Activated CD8-positive, alpha-beta memory T cell treated with anti-CD3 and anti-CD28 coated beads, Interleukin-2, amount 50 U/mL, for 48 hours (primary cell): ENCODE data around the gene KIRREL3.
A peak's percentile ranks its signal among the peaks of the same experiment; 100 is the strongest.

Experiments
- DNase-seq: peaks from one replicate; pipeline ENCODE4 v3.0.0-alpha.2; 2020

The KIRREL3 gene

DNA sequence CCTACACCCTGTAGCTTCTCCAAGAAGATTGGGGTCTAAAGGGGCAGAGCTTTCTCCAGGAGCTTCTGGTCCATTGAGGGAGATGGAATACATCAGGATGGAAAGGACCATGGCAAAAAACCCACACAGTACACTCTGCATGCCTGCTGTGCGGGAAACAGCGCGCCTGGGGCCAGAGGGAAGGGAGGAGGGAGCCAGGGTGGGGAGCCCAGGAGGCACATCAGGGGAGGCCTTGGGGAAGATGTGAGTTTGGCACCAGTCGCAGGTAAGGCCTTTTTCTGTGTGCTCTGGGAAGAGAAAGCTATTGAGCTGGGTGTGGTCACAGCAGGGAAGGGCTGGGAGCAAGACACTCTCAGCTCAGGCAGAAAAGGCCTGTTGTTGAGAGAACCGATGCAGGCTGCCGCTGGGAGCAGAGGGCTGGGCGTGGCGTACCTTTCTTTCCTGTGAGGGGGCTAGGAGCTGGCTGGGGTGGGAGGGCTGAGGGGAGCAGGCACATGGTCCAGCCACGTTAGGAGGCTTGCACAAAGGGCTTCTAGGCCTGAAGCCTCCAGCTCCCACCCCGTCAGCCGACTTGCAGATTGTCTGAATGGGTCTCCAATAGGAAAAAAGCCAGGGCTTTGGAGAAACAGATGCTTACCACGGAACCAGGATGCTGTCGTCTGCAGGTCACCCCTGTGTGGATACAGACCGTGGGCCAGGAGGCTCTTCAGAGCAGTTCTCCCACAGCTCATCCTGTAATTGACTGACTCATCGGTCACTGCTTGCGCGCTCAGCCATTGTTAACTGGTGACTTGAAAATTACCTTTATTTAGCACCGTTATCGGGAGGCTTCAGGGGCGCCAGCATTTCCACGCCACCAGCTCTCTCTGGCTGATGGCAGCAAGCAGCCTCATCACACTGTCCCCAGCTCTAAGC is 407.8 kb downstream of the KIRREL3 start:
- DNase-seq, result no peak

DNA sequence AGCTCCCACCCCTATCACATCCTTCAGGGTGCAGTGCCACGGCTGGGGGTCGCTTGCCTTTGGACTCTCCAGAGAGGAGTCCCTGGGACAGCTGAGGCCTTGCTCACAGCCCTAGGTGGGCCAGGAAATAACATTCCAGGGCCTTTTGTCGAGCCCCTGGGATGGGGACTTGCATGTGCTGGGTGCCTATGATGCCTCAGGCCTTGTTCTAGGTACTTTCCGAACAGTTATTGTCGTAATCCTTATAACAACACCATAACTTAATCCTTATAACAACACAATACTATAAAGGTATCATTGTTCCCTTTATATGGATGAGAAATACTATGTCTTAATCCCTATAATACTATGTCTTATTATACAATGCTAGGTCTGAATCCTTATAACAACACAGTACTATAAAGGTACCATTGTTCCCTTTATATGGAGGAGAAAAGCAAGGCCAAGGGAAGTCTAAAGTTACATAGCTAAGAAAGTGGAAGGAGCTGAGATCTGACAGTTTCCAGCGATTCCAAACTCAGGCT is 408.5 kb downstream of the KIRREL3 start:
- no peak for DNase-seq

DNA sequence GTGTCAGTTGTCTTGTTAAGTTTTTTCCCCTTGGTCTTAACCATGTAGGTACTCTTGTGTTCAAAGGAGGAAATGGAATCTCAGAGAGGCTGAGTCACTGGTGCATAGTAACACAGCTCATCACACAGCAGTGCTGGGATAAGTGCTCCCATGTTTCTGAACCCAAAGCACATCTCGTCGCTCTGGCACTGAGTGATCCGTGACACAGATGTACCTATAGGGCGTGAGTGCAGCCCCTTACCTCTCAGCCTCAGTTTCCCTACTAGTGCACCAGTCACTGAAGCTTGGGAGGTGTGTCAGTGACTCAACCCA is 411.1 kb downstream of the KIRREL3 start:
- DNase-seq, result no peak

DNA sequence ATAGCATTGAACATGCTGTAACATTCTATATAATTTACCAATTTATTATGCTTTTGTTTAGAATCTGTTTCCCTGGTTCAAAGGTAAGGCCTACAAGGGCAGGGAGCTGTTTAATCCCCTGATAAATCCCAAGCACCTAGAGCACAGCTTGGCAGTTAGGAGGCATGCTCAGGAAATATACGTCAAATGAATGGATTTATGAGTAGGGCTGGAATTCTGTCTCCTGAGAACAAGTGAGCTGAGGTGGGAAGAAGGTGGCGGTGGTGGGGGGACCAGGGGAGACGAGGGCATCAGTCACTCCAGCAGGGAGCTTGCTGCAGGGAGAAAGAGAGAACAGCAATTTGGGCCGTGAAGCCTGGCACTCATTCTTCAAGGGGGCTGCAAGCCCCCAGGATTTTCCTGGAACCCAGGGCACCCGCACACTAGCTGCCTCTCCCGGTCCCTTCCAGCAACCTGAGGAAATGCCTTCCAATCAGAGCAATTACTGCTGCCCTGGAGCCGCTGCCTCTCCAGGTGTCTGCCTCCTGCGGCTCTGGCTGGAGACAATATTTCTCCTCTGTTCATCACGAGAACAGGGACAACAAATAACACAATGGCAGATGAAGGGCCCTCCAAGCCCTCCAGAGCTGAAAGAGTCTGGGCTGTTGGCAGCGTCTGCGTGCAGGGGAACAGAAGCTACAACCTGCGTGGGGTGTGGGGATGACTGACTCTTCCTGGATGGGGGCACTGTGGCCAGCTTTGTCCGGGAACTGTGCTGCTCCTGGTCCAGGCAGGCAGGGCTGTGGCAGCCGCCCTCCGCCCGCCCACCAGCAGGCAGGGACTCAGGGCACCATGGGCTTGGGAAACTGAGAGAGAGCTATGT is 411.7 kb downstream of the KIRREL3 start:
- DNase-seq, result no peak

DNA sequence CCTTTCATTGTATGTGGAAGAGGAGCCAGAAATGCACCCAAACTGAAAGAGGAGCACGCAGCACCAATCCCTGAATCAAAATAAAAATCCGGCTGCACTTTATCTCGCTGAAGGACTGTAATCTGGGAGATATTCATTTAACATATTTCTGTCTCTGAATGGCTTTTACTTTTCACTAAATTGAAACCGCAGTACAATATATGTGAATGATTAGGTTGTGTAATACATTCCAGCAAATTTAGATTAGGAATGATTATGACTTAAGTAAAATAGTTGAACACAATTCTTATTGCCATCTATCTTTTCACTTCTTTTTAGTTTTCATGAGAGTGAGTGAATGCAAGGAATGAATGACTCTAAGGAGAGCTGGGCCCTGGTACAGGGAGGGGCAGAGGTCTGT is 413.0 kb downstream of the KIRREL3 start:
- no peak for DNase-seq

DNA sequence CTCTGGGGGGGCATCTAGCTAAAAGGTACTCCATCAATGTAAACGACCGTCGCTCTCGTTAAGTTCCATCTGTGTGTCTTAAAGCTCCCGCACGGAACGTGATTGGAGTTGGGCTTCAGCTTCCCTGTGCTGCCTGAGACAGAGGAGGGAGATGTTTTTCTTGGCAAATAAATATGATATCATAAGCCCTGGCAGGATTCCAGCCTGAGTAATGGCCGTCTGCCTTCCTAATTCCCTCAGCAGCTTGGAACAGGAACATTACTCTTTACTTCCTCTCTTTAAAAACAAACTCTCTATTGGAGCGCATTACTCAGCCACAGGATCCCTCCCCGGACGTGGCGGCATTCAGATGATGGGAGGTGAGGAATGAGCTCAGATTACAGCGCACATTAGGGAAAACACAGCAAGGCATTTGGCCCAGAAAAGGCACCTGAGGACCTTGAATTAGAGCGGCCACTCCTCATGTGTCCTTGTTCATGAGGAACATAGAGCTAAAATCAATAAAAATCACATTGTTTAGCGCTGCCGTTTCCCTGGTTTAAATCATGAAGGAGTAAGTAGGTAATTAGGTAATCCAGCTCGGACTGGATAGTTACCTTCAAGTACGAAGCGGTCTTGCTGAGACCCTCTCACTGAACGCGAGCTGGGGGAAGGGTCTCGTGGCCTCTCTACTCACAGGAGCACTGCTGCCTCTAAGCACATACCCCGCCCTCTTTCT is 414.6 kb downstream of the KIRREL3 start:
- no peak for DNase-seq

DNA sequence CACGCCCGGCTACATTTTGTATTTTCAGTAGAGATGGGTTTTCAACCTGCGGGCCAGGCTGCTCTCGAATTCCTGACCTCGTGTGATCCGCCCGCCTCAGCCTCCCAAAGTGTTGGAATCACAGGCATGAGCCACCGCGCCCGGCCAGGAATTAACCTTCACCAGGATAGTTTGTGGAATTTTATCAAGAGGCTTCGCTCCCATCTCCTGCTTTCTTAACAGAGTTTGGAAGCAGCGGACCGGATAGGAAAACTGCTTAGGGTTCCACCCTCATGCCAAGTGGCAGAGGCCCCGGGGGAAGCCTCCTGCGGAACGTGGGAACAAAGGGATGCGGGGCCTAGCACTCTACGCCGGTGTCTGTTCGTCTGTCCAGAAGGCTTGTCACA is 415.2 kb downstream of the KIRREL3 start:
- no peak for DNase-seq

DNA sequence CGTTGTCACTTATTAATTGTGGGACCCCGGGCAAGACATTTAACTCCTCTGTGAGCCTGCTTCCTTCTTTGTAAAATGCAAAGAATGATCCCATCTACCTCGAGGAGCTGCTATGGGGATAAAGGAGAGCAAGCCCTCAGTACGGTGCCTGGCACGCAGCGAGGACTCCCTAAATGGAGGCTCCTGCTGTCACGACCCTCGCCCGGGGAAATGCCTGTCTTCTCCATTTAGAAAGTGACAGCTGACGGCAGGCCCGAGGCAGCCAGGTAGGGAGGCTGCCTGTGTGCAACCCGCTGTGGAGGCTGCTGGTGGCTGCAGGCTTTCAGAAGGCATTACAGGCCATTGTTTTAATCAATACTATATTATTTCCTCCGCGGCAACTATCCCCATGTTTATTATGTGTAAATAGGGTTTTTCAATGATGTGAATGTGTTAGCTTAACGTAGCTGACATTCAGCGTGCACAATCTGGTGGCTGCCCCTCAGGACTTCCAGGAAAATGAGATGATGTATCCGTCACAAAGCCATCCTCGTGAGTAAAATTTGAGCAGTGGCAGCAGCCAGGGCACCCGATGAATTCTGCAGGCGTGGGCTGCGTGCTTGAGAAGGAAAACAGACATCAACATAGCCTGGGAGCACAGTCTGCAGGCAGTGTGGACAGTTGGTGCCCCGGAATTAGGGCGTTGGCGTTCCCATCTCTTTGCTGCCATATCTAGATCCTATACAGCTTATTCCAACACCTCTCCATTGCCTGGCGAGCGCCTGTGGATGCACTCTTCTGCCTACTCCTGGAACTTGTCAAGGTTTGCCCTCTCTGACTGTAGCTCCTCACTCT is 416.8 kb downstream of the KIRREL3 start:
- no peak for DNase-seq

DNA sequence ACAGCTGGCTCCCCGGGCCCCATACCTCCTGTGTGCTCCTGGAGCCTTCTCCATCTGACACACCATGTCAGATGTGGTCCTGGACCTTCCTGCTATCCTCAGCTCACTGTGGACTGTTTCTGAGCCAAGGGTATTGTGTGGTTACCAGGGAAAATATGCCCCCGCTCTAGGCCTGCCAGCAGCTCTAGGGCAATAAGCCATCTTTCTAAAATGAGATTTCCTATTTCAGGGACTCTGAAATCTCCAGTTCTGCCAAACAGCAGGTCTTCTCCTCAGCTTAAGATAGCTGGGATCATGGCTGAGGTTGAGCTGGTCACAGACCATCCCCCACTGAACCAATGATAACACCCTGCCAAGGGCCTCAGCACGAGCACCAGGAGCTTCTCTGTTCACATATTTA is 417.5 kb downstream of the KIRREL3 start:
- no peak for DNase-seq

DNA sequence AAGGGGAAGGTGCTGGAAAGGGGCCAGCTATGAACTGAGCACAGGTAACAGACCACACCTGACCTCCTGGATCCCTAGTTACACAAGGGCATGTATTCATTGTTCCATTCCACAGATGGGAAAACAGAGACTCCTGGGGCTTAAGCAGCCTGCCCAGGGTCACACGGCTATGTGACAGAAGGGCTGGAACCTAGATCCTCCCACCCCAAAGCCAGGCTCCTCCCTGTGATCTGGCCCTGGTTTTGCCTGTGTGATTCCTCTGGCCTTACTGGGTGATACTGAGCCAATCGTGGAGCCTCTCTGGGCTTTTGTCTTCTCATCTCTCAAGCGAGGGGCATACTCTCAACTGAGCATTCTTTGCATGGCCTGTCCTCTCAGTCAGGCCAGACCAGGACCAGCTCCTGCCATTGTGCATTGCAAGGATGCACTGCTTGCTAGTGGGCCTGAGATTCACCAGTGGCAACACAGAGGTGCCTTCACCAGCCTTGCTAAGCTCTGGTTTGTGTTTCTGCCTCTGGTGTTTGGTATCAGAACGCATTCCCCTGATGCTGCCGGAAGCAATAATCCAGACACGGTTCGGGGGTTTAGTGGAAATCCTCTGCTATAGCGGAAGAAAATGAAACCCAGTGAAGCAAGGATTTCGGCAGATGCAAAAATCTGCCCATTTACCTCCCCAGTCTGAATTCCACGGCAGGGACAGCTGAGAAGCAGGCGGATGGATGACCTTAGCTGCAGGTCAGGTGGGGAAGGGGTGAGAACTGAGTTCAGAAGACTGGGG is 418.5 kb downstream of the KIRREL3 start:
- no peak for DNase-seq

DNA sequence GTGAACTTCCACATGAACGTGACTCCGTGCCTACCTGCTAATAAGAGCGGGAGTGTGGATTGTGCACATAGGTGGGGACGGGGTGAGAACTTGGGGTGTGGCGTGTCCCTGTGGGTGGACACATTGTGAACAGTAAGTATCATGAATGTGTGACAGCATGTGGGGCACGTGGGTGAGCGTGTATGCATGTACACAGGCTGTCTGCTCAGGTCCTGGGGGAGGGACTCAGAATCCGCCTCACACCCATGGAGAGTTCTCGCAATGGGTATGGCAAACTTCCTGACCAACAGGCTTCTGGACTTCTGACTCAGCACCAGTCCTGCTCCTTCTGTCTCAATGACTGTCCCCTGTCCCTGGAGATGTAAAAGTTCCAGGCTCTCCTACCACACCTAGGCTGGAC is 422.1 kb downstream of the KIRREL3 start:
- DNase-seq, result no peak

DNA sequence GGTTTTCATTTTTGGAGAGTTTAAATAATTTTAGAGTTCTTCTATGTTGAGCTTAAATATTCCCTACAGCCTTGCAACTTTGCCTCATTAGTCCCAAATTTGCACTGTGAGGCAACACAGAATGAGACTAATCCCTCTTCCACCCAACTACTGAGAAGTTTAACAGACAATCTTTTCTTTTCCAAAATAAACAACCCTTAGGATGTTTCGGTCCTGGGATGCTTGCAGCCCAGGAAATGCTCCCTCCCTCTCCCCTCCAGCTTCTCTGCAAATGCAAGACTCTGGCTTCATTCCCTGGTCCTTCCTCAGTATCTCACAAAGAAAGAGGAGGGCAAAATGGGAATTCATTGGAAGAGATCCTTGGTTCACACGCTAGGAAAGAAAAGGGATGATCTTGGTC is 422.5 kb downstream of the KIRREL3 start:
- no peak for DNase-seq

DNA sequence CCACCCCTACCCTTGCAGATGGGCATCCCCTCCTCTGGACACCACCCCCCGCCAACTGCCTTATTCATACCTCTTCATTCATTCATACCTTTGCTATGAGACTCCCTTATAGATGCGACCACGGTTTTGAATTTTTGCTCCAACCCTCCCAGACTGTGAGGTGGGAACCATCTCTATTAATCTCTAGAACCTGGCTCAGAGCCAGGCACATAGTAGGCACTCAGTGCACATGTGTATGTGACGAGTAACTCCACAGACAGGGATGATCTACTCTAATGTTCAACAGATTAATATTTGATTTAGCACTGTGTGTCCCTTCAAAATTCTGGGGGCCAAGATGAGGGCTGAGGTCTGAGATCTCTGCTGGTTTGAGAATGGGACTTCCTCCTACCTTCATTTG is 424.7 kb downstream of the KIRREL3 start:
- DNase-seq, result no peak

DNA sequence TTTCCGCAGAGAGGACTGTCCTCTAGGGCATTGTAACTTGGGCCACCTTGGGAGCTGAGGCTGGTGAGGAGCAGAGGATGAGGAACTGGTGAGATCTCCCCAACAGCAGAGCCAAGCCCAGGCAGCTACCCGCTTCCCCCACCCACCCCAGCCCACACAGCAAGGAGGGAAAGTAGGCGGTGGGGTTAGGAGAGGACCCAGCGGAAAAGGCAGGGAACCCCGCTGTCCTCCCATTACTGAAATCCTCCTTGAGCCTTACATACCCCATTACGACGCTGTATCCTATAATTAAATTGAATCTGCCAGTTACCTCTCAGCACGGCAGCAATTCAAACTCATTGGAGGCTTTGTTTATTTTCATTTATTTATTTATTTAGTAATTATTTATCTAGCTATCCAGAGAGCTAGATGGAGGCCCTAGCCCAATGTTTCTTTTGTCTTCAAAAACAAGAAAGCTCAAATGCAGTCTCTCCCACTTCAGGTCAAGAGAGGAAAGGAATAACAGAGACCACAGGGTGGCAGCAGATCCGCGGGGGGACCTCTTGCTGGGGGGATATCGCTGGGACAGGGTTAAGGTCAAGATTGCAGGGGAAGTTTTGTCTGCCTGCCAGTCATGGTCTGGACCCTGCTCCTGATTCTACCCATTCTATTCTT is 427.1 kb downstream of the KIRREL3 start:
- no peak for DNase-seq

DNA sequence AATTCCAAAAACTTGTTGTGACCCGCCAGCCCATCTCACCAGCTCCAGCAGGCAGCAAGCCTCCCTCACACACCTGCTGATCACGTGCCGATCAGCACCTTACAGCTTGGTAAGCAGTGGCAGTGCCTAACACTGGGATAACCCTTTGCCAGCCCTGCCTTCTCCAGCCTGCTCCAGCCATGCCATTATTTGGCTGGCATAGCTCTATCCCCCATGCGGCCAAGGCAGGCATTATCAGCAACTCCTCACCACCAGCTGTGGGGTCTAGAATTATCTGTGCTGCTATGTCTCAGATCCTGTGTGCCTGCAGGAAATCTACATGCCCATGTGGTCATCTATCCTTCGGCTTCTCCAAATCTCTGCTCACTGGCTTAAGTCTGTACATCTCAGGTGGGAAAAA is 430.1 kb downstream of the KIRREL3 start:
- DNase-seq, result no peak

DNA sequence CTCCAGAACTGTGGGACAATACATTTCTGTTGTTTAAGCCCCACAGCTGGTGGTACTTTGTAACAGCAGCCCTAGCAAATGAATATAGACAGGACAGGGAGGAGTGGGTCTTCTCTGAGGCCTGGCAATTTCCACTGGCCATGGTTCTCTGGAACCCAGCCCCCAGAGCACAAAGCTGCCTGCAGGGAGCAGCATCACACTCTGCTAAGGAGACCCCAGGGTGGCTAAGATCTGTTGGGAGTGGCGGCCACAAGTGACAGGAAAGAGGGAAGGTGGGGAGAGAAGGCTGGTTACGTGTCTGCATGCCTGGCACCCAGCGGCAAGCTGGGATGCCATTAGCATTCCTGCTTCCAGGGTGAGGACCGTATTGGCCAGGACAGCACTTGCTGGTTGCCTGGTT is 433.2 kb downstream of the KIRREL3 start:
- DNase-seq, result no peak

DNA sequence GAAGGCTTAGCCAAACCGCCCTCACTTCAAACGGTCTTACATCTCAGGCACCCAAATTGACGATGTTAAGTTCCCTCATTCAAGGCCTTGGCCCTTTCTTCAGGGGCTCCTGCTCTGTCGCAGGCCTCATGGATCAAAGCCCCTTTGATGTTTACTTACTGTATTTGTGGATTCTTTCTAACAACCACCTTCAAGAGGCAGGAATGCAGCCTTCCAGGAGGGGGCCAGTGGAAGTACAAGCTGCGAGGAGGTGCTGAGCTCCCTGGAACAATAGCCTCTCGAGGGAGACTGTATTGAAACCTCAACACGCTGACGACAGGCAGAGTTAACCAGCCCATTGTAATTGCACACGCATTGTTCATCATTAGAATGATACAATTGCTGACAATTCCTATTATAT is 436.0 kb downstream of the KIRREL3 start:
- DNase-seq, result no peak

DNA sequence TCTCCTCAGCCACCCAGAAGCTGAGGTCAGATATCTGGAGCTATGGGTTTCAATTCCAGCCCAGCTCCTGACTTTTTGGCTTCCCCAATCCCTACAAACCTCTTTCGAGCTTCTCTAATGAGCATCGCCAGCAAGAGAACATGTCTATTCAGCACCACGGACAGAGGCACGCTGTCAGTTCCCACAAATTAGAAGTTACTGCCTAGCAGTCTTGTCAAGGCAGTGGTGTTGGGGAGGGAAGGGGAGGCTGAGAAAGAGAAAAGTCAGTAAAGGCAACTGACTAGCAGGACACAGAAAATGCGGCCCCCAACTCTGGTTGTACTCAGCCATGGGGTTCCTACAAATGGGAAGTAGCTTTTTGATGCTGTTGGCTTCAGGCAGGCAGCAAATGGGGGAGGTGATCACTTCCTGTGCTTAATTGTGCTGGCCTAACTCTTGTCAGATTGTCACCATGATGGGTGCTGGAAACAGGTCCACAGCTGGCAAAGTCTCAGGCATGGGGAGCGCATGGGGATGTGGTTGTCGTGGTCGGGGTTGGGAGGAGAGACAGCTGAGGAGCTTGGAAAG is 439.2 kb downstream of the KIRREL3 start:
- DNase-seq, result peak; percentile 62

DNA sequence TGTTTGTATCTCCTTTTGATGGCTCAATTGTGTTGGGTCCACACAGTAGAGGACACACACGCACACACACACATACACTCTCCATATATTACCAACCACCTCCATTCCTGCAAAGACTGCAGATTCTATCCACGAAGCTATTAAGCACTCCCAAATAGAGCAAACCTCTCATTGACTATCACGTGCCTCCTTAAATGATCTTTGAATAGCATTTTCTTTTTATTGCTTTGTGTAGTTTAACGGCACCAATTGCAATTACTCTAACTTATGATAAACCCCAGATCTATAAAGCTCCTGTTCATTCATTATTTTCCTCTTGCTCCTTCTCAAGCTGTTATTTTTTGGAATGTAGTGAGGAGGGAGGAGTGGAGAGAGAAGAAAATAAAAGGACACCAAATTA is 440.3 kb downstream of the KIRREL3 start:
- no peak for DNase-seq
